Neutrophil (primary cell): ENCODE measurements around the gene PRSS8.

Experiments used
- H3K27ac ChIP-seq: fragments of 200-600 bp; sonication (generic); 2 replicates; pipeline ENCODE4 v1.5.1; 2016; ENCODE audit warnings: mild to moderate bottlenecking, moderate library complexity
- H3K27me3 ChIP-seq: fragments of 200-600 bp; sonication (generic); 2 replicates; pipeline ENCODE4 v1.6.0; 2016; ENCODE audit warnings: mild to moderate bottlenecking
- H3K36me3 ChIP-seq: fragments of 200-600 bp; sonication (generic); 2 replicates; pipeline ENCODE4 v1.5.1; 2017
- H3K4me1 ChIP-seq, 2 experiments: fragments of 200-600 bp in 1 of 2; sonication (generic) in 1 of 2; 1 replicate in 1 of 2; 2 replicates in 1 of 2; pipeline versions ENCODE4 v1.5.1 to v1.6.1; 2013 to 2016; ENCODE audit warnings: low read depth in 1 of 2, low read length in 1 of 2, mild to moderate bottlenecking in 1 of 2, moderate library complexity in 1 of 2; ENCODE audit not compliant: control insufficient read depth in 1 of 2, insufficient read depth in 1 of 2
- H3K4me3 ChIP-seq, 2 experiments: fragments of 200-600 bp in 1 of 2; sonication (generic) in 1 of 2; 1 replicate in 1 of 2; 2 replicates in 1 of 2; pipeline ENCODE4 v1.5.1; 2013 to 2016; ENCODE audit warnings: low read depth in 1 of 2, low read length in 1 of 2, mild to moderate bottlenecking in 1 of 2, moderate library complexity in 1 of 2
- H3K9me3 ChIP-seq: fragments of 200-600 bp; sonication (generic); 2 replicates; pipeline ENCODE4 v1.5.1; 2016
- CTCF ChIP-seq: fragments of 200-600 bp; sonication (generic); IDR thresholded peaks from 2 replicates; pipeline ENCODE4 v1.5.1; 2016; ENCODE audit warnings: antibody characterized with exemption

PRSS8 gene

GRCh38 chr16:31114468-31114867 is 21.1 kb downstream of the PRSS8 start:
- Histone ChIP-seq H3K4me1 (peaks cover 51 to 58% of the 10 kb centered on the region in 2 experiments), H3K9me3 (no peaks in the 10 kb centered on the region), H3K4me3 (no peak overlapping the region), H3K36me3 (peaks cover 33% of the 10 kb centered on the region), H3K27ac (peak overlapping the region; percentile 93), H3K27me3 (no peaks in the 10 kb centered on the region)
- TF ChIP-seq CTCF: no peak

GRCh38 chr16:31113121-31114120 is 22.1 kb downstream of the PRSS8 start:
- H3K27me3 ChIP-seq: no peaks in the 10 kb centered on the region
- peaks cover 37% of the 10 kb centered on the region for H3K36me3 ChIP-seq
- peak overlapping the region; percentile 93 for H3K27ac ChIP-seq
- H3K9me3 ChIP-seq: no peaks in the 10 kb centered on the region
- no peak for TF ChIP-seq CTCF
- H3K4me1 ChIP-seq: peaks cover 46 to 57% of the 10 kb centered on the region in 2 experiments
- peak overlapping the region; percentile 1 to 43 for H3K4me3 ChIP-seq

- Histone ChIP-seq H3K27ac (peak overlapping the region; percentile 93), H3K4me3 (peak overlapping the region in 1 of 2 experiments; percentile 43)
- TF ChIP-seq CTCF: no peak
These were observed 22.8 kb downstream of the PRSS8 start for GRCh38 chr16:31112711-31113110.

DNA sequence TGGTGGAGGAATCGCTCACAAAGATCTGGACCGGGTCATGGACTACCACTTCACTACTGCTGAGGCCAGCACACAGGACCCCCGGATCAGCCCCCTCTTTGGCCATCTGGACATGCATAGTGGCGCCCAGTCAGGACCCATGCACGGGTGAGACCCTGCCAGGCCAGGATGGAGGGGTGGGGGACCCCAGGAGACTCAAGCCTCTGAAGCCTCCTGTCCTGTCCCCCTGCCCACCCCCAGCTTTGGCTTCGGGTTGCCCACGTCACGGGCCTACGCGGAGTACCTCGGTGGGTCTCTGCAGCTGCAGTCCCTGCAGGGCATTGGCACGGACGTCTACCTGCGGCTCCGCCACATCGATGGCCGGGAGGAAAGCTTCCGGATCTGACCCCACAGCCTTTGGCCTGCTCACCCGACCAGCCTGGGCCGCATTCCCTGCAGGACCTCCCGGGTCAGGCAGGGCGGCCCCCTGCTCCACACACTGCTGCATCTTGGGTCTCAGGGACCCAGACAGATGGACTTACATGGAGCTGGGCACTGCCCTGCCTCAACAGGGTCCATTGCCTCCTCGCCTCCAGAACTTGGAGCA is 23.6 kb downstream of the PRSS8 start:
- Histone ChIP-seq H3K36me3 (peaks cover 37% of the 10 kb centered on the region), H3K4me1 (peaks cover 45 to 55% of the 10 kb centered on the region in 2 experiments), H3K4me3 (no peak overlapping the region), H3K27me3 (no peaks in the 10 kb centered on the region), H3K9me3 (no peaks in the 10 kb centered on the region), H3K27ac (peak overlapping the region; percentile 93)
- no peak for TF ChIP-seq CTCF

More at GRCh38 chr16:31112711-31113110, 22.8 kb downstream of the PRSS8 start:
- peaks cover 45 to 57% of the 10 kb centered on the region in 2 experiments for H3K4me1 ChIP-seq
- no peaks in the 10 kb centered on the region for H3K9me3 ChIP-seq
- H3K36me3 ChIP-seq: peaks cover 37% of the 10 kb centered on the region
- no peaks in the 10 kb centered on the region for H3K27me3 ChIP-seq

GRCh38 chr16:31110106-31111034 is 25.2 kb downstream of the PRSS8 start:
- H3K4me3 ChIP-seq: no peak overlapping the region
- peaks cover 37% of the 10 kb centered on the region for H3K36me3 ChIP-seq
- no peaks in the 10 kb centered on the region for H3K27me3 ChIP-seq
- peak overlapping the region; percentile 93 for H3K27ac ChIP-seq
- peaks cover 42 to 52% of the 10 kb centered on the region in 2 experiments for H3K4me1 ChIP-seq
- H3K9me3 ChIP-seq: no peaks in the 10 kb centered on the region
- TF ChIP-seq CTCF: no peak
